HTR-8/SVneo (cell line): ENCODE measurements around the gene POLR1G.
A peak's percentile ranks its signal among the peaks of the same experiment; 100 is the strongest.

Experiments
- DNase-seq: peaks from one replicate; pipeline ENCODE4 v3.0.0; 2011; ENCODE audit warnings: low spot score, mixed read lengths; ENCODE audit not compliant: insufficient read length
- FAIRE-seq: peaks from 2 replicates; lab custom pipeline; 2011; peaks lifted over from hg19 to GRCh38; lab: Jason Lieb, UNC

Gene POLR1G

DNA sequence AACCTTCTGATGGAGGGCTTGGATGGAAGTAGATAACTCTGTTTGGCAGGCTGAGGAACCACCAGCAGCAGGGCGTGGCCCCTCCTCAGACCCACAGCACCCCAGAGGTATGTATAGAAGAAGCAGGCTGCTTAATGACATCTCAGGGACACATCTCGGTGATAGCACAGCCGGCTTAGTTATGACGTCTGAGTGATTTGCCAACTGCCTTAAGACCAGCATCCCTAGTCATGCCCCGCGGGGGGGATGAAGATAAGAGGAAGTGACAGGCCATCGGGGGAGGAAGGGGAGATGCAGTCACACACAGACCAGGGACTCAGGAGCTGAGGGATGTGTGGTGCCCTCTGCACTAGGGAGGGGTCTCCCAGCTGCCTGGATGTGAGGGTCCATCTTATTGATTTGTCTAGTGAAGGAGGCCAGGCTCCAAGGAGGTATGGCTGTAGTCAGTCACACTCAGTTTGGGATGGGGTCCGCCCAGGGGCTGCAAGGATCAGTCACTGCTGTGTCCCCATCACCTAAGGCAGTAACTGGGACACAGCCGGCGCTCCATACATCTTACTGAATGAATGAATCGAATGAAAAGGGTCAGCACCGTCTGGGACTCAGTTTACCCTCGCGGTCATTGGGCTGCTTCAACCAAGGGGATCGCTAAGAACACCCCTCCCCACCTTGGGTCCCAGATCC, 36.5 kb downstream of the POLR1G start:
- FAIRE-seq (no peak), DNase-seq (no peak)

DNA sequence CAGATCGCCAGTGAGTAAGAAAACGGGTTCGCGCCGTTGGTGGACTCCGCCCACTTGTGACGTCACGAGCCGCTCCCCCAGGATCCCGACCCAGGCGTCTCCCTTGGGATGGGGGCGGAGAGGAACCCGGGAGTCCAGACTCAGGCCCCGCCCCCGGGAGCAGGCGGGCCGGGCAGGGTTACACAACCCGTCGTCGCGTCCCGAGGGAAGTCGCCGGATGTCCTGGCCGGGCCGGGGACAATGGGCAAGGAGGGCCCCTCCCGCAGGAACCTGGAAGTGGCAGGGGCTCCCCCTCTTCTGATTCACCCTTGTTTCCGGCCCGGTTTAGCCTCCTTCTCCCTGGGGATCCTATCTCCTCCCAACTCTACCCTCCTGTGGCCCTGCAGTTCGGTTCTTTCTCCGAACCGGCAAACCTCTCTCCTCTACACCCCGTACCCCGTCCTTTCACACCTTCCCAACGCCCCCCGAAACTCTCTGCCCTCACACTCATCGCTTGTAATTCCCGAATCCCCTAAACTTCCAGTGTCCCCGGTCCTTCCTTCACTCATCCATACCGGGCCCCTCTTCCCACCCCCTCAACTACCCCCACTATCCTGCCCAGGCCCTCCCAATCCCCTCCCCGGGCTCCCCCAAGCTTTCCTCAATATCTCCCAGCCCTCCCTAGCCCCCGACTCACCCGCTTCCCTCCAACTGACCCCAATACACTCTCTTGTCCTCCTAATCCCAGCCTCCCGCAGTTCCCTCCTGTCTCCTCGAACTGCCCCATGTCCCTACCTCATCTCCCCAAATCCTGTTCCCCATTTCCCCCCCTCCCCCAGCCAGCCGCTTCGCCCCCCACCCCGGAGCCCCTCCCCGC, 37.2 kb downstream of the POLR1G start:
- DNase-seq (peak; percentile 95), FAIRE-seq (no peak)

DNA sequence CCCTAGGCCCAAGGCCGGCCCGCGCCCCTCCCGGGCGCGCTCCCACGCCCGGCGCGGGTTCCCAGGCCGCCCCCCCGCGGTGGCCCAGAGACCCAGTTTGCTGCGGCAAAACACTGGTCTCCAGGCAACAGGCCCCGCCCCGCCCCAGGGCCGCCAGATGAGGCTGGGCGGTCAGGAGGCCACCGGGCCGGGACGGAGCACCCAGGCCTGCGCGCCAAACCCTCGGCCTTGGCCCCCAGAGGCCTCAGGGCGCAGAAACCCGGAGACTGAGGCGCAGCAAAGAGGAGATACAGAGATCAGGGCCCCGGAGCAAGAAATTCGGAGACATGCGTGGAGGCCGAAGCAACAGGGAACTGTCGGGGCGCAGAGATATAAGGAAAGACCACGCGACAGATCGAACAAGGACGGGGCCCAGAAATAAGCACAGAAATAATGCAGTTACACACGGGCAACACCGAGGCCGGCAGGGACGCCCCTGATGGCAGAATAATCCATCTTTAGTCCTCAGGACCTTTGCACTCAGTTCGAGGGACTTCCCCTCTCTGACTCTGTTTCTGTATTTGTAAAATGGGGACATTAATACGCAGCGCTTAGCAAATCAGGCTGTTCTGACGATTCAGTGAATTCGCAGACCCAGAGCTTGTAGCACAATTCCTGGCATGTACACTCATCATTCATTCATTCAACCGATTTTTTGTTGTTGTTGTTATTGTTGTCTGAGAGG, 38.0 kb downstream of the POLR1G start:
- FAIRE-seq (no peak), DNase-seq (peak; percentile 72)

DNA sequence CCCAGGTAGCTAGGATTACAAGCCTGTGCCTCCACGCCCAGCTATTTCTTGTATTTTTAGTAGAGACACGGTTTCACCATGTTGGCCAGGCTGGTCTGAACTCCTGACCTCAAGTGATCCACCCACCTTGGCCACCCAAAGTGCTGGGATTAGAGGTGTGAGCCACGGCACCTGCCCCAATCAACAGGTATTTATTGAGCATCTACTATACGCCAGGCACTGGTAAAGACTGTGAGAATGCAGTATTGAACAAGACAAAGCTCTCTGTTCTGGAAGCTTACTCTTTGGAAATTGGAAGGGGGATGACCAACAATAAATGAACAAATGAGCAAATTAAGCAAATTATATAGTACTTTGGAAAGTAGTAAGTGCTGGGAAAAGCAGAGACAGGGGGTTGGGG, 38.7 kb downstream of the POLR1G start:
- FAIRE-seq, result no peak

DNA sequence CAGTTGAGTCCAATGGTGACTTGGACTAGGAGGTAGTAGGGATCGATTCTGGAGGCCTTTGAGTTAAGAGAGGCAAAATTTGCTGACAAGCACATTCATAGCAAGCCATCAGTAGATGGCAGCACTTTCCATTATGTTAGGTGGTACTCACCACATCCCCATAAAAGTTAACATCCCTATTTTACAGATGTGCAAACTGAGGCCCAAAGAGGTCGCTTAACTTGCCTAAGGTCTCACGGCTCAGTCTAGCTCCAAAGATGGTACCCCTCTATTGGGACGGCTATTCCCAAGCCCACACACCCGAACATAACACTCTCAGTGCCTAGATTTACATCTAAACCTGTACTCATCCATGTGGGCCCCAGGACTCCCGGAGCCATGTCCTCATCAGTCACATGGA, 39.9 kb downstream of the POLR1G start:
- DNase-seq (no peak), FAIRE-seq (no peak)

More for the DNA sequence above, 38.7 kb downstream of the POLR1G start:
- DNase-seq, result no peak

DNA sequence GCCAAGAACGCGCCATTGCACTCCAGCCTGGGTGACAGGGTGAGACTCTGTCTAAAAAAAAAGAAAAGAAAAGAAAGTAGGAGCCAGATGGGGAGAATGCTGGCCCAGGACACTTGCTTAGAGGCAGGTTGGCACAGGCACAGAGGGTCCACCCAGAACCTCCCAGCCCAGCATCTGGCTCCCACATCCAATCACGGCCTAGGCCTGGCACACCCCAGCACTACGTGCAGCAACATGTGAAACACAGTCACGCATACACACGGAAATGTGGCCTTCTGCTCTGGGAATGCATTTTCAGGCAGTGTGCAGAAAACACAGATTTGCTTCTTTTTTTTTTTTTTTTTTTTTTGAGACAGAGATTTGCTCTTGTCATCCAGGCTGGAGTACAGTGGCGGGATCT, 40.5 kb downstream of the POLR1G start:
- FAIRE-seq, result no peak
- no peak for DNase-seq

DNA sequence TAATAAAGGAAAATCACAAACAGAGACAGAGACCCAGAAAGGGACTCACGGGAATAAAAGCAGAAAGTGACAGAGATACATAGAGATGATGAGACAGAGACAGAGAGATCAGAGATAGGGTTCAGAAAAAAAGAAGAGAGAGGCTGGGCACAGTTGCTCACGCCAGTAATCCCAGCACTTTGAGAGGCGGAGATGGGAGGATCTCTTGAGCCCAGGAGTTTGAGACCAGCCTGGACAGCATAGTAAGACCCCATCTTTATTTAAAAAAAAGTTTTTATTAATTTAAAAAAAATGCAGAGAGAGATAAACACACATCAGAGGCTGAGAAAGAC, 41.9 kb downstream of the POLR1G start:
- DNase-seq (no peak), FAIRE-seq (no peak)

DNA sequence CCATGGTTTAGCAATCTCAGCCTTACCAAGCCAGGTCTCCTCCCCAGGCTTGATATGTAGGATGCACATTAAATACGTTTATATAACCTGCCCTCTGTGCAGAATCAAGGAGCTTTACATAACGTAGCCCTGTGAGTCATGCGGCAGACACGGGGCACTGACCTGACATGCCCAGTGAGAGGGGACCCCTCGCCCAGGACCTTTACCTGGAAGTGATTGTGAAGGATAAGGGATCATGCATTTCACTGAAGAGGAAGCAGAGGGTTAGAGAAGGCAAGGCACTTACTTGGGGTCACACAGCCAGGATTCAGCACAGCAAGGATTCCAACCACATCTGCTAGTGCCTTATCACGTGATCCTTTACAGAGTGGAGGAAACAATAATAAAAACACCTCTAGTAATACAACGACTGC, 42.4 kb downstream of the POLR1G start:
- DNase-seq (no peak), FAIRE-seq (no peak)

DNA sequence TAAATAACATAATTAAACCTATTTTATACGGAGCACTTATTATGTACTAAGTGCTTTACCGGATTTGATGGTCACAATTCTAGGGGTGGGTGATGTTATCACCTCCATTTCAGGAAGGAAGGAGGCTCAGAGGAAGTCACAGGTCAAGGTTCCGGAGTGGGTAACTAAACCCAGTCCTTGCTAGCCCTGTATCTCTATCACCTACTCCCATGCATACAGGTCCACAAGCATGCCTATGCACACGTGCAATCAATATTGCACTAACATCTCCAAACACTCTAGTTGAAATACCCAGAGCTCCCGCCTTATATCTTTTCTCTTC, 43.5 kb downstream of the POLR1G start:
- DNase-seq, result no peak
- no peak for FAIRE-seq

DNA sequence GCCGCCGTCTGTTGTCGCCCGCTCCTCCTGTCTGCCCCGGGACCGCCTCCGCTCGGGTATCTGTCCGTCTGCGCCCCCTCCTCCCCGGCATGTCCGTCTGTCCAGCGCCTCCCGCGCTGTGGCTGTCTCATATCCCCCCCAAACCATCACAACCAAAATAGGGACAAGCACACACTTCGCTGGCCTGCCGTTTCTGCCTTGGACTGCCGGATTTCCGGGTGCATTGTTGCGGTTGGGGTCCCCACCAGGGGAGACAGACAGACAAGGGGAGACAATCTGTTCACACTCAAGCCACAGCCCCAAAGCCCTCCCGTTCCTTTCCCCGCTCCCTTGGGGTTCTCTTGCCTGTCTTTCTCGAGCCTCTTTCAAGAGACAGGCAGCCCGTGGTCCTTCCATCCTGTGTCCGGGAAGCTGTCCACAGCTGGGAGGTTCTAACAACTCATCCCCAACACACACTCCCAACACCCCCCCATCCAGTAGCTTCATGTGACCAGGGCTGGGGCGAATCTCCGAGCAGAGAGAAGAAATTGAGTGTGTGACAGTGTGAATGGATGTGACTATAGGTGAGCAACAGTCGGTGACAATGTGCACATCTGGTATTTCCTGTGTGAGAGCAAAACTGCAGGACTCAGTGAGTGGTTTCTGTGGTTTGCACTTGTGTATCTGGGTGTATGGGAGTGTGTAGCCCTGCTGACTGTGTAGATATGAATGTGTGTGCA, 44.8 kb downstream of the POLR1G start:
- FAIRE-seq (no peak), DNase-seq (no peak)

DNA sequence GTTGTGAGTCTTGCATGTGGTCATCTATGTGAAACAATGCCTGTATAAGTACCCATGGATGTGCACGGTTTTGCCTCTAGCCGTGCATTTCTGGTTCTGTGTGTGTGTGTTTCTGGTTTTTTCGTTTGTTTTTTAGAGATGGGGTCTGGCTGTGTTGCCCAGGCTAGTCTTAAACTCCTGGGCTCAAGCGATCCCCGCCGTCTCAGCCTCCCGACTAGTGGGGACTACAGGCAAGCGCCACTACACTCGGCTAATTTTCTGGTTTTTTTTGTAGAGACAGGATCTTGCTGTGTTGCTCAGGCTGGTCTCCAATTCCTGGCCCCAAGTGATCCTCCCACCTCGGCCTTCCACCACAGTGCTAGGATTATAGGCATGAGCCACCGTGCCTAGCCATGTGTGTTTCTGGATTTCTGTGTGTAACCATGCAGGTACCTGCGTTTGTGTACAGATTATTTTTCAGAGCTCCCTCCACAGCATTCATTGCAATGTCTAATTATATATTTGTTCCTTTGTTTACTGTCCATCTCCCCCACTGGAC, 45.5 kb downstream of the POLR1G start:
- FAIRE-seq (no peak), DNase-seq (no peak)

DNA sequence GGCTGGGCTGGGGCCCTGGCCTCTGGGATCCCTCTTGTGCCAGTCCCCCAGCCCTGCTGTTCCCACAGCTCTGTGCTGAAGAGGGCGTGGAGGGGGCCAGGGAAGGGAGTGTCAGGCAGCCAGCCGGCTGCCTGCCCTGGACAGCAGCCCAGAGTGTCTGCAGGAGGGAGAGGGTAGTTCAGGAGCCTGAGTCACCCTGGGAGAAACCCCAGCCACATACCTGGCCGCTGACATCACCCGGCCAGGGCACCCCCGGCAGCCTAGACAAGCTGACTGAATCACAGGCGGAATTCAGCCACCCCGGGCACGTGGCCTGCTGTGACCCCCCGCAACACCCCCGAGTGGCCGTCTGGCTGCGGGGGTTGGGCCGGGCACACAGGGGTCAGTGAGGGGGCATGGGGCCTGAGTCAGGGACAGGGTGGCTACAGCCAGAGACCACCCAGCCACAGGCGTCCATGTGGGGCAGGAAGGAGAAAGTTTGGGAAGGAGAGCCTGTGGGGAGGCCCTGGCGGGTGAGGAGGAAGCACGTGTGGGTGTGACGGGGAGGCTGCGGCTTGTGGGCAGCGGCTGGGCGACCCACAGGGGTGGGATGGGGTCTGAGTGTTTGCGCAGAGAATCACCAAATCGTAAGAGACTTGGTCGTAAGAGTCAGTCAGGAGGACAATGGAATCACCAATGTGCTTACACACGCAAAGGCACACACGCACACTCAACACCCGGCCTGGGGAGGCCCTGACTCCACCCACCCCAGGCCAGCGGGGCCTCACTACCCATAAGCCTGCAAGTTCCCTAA, 49.5 kb downstream of the POLR1G start:
- FAIRE-seq, result peak; percentile 93
- DNase-seq, result peak; percentile 94

DNA sequence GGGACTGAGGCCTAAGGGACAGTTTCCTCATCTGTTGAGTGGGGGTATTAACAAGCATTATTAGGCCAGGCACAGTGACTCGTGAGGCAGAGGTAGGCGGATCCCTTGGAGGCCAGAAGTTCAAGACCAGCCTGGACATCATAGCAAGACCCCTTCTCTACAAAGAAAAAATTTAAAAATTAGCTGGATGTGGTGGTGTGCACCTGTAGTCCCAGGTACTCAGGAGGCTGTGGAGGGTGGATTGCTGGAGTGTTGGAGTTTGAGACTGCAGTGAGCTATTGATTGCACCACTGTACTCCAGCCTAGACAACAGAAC, 50.0 kb downstream of the POLR1G start:
- FAIRE-seq (no peak), DNase-seq (no peak)

DNA sequence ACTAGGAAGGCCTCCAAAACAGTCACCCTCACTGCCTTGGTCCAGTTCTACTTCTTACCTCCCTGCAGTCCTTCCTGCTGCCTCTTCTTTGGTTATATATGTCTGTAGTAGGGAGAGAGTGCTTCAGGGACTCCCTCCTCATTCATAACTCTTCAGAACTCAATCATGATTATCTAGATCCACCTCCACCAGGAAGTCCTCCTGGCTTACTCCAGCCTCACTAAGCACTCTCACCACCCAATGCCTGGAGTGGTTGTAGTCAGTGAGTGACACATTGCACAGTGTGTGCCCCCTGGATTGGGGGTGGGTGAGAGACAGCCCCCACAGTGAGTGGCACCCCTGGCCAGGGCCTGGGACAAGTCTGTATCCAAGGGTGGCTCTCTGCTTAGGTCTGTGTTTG, 51.3 kb downstream of the POLR1G start:
- DNase-seq (no peak), FAIRE-seq (no peak)
